OCI-LY1 (cell line): ENCODE results near the gene IFRD2.

Experiments used
- EZH2 ChIP-seq: fragments of 200-600 bp; sonication (generic), shearing (Covaris generic); IDR thresholded peaks from 2 replicates; pipeline ENCODE4 v1.8.0; 2017; ENCODE audit warnings: borderline replicate concordance, mixed run types, mild to moderate bottlenecking, antibody characterized with exemption, low read length, moderate library complexity, mixed read lengths
- TF ChIP-seq, protein P1 (sequence below): fragments of 200-600 bp; sonication (generic), shearing (Covaris generic); IDR thresholded peaks from 2 replicates; pipeline ENCODE4 v1.5.1; 2017; ENCODE audit warnings: mild to moderate bottlenecking, antibody characterized with exemption, low read length, moderate library complexity, mixed read lengths

GRCh38 chr3:50298836-50299637 is 6.8 kb upstream of the IFRD2 start, which contains the start of the genes HYAL3 and NAA80:
- TF ChIP-seq, protein P1, sequence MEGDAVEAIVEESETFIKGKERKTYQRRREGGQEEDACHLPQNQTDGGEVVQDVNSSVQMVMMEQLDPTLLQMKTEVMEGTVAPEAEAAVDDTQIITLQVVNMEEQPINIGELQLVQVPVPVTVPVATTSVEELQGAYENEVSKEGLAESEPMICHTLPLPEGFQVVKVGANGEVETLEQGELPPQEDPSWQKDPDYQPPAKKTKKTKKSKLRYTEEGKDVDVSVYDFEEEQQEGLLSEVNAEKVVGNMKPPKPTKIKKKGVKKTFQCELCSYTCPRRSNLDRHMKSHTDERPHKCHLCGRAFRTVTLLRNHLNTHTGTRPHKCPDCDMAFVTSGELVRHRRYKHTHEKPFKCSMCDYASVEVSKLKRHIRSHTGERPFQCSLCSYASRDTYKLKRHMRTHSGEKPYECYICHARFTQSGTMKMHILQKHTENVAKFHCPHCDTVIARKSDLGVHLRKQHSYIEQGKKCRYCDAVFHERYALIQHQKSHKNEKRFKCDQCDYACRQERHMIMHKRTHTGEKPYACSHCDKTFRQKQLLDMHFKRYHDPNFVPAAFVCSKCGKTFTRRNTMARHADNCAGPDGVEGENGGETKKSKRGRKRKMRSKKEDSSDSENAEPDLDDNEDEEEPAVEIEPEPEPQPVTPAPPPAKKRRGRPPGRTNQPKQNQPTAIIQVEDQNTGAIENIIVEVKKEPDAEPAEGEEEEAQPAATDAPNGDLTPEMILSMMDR = peak; percentile 49; the same call in 1 of the 2 replicates
- TF ChIP-seq EZH2 = no peak
